Fibroblast of skin of left biceps (primary cell): ENCODE results near the gene TBCD.

Experiments used
- DNase-seq, 2 experiments: peaks; one replicate each; pipeline ENCODE4 v3.0.0-alpha.2; 2013; ENCODE audit warnings: low read depth in 2 of 2

Gene TBCD

DNA sequence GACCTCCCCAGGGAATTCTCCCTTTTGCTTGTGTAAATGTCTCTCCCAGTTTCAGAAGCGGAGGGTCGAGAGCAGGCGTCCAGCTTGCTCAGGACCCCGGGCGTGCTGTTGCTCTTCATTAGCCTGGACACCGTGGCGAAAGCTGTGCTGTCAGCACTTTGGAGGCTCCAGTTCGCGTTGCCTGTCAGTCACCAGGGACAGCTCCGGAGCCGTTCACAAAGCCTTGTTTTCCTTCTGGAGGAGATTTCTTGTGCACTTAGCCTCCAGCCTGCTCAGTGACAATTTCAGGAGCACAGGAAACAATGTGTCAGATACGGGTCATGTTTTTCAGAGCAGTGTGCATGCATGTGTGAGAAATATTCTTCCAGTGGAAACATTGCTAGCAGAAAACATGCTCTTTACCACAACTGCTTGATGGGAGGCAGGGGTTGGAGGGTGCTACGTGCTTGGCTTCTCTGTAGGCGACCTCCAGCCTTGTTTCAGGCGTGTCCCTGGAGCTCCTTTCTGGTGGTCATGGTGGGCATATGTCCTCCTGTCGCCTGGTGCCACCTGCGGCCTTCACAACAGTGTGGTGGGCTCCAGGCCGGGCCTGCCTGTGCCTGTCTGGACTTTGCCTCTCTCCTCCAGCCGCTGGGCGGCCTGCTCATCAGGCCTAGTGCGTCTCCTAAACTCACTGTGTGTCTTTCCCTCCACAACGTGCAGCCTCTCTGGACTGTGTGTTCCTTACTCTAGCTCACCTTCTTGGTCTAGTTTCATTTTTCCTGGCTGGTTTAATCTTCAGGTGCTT, 59.0 kb downstream of the TBCD start:
- DNase-seq: no peak

DNA sequence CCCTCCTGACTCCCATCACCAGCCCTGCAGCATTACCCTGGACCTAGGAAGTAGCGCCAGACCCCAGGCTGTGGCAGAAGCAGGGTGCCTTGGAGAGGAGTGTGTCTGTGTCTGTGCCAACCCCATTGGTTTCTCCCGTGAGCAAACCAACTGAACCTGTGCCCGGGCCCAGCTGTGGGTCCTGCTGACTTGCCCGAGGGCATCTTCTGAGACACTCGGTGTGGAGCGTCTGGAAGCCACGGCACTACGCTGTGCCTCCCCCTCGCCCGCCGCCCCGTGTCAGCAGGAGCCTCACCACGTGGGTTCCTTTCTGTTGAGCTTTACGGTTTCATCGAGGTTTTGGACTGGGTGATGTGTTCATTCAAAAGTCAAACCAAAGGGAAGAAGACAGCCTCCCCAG, 60.2 kb downstream of the TBCD start:
- no peak for DNase-seq

DNA sequence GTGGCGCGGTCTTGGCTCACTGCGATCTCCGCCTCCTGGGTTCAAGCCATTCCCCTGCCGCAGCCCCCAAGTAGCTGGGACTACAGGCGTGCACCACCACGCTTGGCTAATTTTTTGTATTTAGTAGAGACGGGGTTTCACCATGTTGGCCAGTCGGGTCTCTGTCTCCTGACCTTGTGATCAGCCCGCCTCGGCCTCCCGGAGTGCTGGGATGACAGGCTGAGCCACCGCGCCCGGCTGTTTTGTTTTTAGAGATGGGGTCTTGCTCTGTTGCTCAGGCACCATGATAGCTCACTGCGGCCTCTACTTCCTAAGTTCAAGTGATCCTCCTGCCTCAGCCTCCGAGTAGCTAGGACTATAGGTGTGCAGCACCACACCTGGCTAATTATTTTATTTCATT, 60.7 kb downstream of the TBCD start:
- DNase-seq: no peak

DNA sequence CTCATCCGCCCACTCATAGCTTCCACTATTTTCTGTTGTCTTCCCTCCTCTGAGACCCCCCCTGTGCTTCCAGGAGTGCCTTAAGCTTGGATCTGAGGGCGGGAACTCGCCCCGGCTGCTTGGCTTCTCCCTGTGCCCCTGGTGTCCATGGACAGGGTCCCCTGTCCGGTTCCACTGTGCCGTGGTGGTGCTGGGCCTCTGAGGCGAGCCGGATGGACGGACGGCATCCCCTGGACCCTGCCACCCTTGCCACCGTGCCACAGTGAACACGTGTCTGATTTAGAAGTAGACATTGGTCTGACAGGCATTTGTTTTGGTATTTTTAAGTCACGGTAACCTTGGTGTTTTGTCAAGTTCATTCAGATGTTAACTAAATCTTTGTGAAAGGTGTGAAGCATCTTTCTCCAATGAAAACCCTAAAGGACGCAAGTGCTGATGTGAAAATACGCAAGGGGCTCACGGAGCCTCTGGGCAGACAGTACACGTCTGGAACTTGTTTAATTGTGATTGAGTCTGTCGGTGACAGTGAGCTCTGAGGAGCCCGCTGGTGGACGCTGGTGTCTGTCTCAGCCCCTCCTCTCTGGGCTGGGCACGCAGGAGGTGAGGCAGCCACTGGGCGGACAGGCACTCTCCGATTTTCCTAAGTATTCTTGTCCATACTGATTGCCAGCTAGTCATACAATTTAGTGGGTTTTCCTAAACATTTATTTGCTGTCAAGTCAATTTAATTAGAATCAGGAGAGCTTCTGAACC, 61.6 kb downstream of the TBCD start:
- DNase-seq: no peak

DNA sequence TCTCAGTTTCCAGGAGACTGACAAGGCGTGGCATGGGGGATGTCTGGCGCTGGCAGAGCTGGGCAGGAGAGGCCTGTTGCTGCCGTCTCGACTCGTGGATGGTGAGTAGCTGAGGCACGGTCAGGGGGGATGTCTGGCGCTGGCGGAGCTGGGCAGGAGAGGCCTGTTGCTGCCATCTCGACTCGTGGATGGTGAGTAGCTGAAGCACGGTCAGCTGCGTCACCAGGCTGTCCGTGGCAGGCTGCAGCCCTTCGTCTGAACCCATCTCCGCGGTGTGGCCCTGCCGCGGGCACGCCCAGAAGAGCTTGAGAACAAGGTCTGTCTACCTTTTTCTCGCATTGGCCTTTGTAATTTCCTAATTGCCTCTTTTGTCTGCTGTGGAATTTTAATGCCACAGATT, 63.0 kb downstream of the TBCD start:
- no peak for DNase-seq

DNA sequence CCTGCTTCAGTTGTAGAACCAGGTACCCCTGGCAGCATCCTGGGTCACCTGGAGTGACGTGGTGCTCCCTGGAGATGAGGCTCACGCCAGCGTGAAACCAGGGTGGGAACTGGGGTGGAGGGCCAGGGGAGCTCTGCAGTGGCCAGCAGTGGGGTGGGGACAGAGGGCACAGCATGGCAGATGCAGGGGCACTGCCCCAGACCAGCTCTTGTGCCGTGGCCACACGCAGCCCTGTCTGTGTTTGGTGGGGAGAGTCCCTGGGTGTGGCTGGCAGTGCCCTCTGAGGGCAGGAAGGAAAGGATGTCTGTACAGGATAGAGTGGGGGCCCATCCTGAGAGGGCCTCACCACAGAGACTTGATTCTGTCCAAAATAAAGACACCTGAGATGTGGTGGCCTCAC, 63.5 kb downstream of the TBCD start:
- DNase-seq: no peak

DNA sequence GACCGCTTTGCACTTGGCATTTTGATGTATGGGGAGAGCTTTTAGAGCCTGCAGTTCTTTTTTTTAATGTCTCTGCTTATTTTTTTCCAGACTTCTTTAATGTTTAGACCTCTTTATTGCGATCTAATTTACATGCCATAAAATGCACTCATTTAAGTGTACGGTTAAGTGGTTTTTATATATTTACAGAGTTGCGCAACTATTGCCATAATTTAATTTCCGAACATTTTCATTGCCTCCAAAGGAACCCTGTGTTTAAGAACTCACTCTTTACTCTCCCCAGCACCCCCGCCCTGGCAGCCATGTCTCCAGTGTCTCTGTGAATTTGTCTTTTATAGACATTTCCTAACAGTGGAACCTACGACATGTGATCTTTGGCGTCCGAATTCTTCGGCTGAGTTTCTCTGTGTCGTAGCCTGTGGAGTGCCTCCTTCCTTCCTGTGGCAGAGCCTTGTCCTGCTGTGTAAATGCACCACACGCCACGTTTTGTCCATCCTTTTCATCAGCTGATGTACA, 64.0 kb downstream of the TBCD start:
- no peak for DNase-seq

DNA sequence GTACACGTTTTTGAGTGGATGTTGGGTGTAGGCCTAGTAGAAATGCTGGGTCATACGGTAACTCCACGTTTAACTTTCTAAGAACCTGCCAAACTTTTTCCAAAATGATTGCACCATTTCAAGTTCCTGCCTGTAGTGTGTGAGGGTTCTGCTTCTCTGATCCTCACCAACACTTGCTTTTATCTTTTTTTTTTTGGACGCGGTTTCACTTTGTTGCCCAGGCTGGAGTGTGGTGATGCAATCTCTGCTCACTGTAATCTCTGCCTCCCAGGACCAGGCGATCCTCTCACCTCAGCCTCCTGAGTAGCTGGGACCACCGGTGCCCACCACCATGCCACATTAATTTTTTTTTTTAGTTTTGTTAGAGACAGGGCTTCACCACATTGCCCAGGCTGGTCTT, 64.5 kb downstream of the TBCD start:
- no peak for DNase-seq

DNA sequence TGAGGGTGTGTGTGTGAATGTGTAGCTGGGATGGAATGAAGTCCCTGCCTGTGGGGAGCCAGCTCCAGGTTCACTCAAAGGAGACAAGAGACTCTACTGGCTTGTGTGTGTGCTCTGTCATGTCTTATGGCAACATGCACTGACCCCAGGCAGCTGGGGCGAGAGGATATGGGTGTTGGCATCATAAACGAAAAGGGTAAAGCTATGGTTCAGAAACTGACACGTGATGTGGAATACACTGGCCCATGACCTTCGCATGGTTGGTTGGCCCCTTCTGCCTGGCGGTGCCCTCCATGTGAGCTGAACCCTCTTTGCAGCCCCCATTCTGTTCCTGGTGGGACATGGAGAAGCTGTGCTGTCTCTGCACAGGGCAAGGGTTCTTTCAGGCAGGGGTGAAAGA, 66.1 kb downstream of the TBCD start:
- DNase-seq: no peak

DNA sequence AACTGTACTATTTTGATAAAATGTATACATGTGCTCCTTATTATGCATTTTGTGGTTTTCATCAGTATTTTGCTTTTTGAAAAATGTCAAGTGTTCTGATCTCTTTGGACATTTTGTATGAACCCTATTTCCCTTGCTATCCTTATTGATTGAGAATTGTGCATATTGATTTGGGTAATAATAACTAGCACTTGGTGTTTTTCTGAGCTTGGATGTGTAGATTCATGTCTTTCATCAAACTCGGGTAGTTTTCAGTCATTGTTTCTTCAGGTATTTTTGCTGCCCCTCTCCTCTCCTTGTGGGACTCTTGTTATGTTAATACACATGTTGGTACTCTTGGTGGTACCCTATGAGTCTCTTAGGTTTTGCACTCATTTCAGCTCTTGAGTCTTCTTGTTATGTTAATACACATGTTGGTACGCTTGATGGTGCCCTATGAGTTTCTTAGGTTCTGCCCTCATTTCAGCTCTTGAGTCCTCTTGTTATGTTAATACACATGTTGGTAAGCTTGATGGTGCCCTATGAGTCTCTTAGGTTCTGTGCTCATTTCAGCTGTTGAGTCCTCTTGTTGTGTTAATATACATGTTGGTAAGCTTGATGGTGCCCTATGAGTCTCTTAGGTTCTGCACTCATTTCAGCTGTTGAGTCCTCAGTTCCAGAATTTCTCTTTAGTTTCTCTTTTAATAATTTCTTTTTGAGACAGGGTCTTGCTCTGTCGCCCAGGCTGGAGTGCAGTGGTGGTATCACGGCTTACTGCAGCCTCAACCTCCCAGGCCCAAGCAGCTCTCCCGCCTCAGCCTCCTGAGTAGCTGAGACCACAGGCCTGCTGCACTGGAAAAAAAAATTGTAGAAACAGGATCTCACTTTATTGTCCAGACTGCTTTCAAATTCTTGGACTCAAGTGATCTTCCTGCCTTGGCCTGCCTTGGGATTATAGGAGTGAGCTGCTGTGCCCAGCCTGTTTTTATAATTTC, 68.7 kb downstream of the TBCD start:
- DNase-seq: no peak

DNA sequence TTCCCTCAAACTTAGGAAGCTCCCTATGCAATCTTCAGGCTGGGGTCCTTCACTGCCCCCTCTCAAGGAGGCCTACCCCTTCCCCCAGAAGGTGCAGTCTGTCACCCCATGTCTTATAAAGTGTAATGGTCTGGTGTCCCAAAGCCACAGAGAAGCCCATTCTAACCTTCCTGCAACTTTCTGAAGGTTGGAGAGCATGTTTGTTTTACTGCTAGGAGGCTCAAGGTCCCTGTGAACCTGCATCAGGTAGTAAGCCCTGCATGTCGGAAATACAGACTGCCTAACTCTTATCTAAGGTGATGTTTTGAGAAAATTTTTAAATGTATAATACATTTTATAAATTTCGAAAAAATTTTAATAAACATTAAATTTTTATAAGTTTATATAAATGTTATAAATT, 69.7 kb downstream of the TBCD start:
- no peak for DNase-seq

DNA sequence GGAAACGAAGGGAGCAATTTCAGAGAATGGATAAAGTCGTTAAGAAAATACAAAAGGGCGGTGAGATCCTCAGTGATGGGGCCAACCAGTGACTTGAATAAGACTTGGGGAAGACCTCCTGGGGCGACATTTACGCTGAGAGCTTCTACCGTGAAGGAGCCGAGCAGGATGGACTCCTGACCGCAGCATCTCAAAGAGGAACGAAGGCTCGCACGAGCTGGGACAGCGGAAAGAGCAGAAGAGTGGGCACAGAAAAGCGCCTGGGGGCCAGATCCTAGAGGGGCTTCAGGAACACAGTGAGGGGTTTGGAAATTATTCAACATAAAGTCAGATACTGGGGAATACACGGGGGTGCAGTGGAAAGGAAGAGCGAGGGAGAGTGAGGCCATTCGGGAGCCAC, 70.4 kb downstream of the TBCD start:
- no peak for DNase-seq

DNA sequence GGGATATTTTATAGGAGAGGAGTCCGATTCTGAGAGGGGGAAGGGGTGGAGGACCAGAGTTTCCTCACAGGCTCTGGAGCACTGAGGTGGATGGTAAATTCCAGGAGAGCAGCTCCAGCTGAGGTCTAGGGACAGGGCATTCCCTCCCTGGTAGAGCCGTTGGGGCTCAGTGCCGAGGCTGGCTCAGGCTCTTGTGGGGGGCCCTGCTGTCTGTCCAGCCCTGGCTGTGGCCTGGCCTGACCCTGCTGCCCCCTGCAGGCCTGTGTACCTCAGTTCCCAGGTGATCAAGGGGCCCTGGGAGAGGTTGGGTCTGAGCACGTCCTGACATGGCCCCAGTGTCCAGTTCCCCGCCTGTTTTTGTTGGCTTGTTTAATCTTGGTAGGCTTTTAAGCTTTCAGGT, 71.1 kb downstream of the TBCD start:
- no peak for DNase-seq

DNA sequence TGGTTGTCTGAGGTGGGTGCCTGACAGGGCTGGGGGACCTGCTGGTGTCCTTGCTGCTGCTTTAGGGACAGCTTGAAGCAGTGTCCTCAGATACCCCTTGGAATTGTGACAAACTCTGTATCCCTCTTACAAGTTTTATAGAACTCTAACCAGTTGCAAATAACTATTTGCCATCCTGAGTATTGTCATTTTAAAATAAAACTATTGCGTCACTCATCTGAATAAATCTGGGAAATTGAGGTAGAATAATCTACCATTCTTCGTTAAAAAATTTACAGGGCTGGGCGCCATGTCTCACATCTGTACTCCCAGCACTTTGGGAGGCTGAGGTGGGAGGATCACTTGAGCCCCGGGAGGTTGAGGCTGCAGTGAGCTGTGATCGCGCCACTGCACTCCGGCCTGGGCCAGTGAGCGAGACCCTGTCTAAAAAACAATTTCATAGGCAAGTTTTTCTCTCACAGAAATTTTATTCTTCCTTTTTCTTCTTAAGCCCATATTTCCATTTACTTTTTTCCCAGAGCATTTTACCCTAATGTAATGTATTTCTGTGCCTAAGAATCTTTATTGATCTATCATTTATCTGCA, 73.8 kb downstream of the TBCD start:
- no peak for DNase-seq

DNA sequence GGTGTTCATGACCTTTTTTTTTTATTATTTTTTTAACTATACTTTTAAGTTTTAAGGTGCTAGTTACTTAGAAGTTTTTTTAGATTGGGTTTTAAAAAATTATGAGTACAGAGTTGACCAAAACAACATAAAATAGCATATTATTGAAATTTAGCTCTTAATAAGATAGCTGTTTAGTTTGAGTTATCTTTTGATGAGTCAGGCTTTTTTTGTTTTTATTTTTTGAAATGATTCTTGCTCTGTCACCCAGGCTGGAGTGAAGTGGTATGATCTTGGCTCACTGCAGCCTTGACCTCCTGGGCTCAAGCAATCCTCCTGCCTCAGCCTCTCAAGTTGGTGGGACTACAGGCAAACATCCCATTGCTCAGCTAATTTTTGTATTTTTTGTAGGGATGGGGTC, 74.3 kb downstream of the TBCD start:
- DNase-seq: no peak

DNA sequence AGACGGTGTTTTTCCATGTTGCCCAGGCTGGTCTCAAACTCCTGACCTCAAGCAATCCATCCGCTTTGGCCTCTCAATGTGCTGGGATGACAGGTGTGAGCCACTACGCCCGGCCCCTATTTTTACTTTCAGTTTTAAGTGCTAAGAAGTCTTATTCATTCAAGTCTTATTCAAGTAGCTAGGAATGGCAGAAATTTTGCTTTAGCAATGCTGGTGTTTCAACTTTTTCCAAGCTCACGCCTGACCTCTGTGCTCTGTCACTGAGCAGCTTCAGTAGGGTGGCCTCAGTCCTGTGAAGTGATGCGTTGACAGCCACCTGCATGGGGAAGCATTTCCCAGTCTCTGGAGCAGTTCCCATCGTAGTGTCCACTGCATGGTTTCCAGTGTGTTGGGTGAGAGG, 75.1 kb downstream of the TBCD start:
- DNase-seq: no peak

DNA sequence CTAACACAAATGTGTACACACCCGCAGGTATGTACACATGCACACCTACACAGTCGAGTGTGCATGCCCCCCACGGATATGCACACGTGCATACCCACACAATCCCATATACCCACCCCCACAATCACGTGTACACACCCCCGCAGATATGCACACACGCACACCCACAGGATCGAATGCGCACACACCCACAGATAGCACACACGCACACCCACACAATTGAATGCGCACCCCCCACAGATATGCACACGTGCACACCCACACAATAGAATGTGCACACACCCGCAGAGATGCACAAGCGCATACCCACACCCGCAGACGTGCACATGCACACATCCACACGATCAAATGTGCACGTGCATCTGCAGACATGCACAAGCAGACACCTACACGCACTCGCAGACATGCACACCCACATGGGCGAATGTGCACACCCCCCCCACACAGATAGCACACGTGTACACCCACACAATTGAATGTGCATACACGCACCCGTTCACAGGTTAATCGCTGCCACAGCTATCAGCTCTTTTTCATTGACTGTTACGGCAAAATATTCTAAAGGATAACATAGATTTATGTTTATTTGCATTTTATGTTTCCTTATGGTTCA, 77.1 kb downstream of the TBCD start:
- DNase-seq: no peak

DNA sequence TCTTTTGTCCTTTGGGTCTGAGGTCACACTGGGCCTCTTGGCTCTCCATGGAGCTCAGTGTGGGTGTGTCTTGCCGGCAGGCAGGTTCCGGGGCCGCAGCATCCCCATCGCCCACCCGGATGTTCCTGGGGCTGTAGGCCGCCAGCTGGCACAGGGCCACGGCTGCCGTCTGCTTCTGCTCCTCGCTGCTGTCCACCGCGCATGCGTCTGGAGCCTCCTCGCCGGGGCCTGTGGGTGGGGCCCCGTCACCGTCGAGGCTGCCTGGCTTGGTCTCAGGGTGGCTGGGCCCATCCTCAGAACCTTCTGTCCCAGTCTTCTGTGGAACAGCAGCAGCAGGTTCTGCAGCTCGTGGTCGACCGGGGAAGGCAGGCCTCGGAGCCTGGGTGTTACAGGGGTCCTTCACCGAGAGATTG, 78.4 kb downstream of the TBCD start:
- no peak for DNase-seq

DNA sequence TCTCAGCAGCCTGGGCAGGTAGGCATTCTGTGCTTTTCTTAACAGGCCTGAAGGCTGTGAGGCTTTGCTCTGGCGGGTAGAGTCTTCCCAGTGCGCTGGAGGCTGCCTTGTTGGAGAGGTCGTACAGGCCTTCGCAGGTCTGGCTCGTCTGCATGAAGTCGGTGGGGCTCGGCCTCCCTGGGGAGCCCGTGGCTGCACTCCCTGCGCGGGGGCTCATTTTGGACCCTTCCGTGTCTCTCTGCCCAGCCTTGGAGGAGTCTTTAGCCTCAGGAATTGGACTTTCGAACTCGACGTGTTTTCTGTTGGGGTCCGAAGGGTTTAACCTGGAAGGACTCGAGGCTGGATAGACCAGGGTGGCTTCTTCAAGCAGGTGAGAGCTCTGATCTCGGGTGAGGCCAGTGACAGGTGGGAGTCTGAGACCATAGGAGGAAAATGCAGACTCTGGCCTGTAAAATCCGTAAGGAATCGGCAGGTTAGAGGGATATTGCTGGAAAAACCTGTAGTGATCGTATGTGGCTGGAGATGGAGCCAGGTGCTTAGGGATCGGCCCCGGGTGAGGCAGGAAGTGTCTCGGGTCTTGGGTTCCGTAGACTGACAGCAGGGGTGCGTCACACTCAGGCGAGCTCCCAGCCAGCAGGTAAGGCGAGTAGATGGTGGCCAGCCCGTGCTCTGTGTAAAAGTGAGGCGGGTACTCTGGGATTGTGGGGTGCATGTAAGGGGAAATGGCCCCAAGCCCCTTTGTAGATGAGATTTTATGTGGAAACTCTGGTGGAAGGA, 79.4 kb downstream of the TBCD start:
- DNase-seq: no peak

DNA sequence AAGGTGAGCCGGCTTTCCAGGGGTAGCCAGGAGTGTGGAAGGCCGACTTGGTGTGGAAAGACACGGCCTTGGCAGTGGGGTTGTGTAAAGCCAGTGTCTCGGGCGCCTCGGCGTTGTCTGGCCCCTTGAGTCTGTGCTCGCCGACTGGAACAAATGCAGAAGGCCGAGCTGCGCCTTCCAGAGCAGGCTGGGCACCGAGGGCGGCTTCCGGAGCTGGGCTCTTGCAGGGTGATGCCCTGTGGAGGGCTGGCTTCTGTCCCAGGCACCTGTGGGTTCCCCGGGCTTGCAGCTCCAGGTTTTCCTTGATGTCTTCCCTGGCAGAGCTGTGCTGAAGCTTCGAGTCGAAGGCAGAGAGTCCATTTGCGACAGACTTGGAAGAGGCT, 79.9 kb downstream of the TBCD start:
- no peak for DNase-seq

DNA sequence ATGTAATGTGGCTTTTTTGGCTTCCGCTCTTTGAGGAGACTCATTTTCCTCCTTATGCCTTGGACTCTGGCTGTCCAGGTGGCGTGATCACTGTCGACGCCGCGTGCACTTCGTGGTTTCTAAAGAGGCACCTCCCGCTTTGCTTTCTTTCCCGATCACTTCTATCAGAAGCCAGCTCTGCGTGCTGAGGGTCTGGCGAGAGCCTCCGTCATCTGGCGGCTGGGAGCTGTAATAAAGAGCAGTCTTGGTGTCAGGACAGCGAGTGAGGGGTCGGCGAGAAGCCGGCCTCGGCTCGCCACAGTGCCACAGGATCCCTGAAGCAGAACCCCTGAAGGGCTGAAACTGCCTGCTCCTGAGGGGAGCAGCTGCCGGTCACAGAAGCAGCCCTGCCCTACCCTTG, 80.5 kb downstream of the TBCD start:
- no peak for DNase-seq
